IMR-90 (cell line): ENCODE data around the gene TMEM63C. TPM values are rescaled to one million over a fixed set of nuclear protein-coding genes. Genes with fewer than 3 reads are reported as not detected.

ENCODE experiments used
- ATAC-seq: fragments of 200-7000 bp; cut with Tn5 transposase; 2 replicates; pipeline ENCODE4 v1.9.1; 2020; ENCODE audit warnings: low read depth, mild to moderate bottlenecking, moderate library complexity
- BruUV-seq: library from RNA; stranded (reverse); fragments of 400-500 nt; replicated peaks from 2 replicates; lab custom pipeline; 2021; lab: Mats Ljungman, UMichigan
- CTCF ChIA-PET: fragments of 300-600 bp; formaldehyde crosslinking; extraction: SDS; loops from one replicate; lab custom pipeline; 2021; ENCODE audit warnings: antibody characterized with exemption; lab: Yijun Ruan, JAX
- POLR2A ChIA-PET: fragments of 300-600 bp; sonication (Branson Sonifier 250); formaldehyde crosslinking; loops from one replicate; lab custom pipeline; 2022; ENCODE audit warnings: antibody characterized with exemption; ENCODE audit not compliant: unreplicated experiment; lab: Charles Lee
- DNase-seq: peaks from one replicate; pipeline ENCODE4 v3.0.0; 2013
- H2AFZ ChIP-seq: replicated peaks from 2 replicates; pipeline ENCODE3; 2013; ENCODE audit warnings: low read length, mild to moderate bottlenecking; ENCODE audit not compliant: poor library complexity
- H2AK5ac ChIP-seq: 2 replicates; pipeline ENCODE4 v1.6.1; 2013; ENCODE audit warnings: low read depth, low read length, inconsistent platforms
- H2AK9ac ChIP-seq: replicated peaks from 2 replicates; pipeline ENCODE3; 2013; ENCODE audit warnings: mild to moderate bottlenecking, low read depth, low read length, moderate library complexity; ENCODE audit not compliant: poor library complexity
- H2BK120ac ChIP-seq: 2 replicates; pipeline ENCODE4 v1.6.1; 2013; ENCODE audit warnings: low read depth, low read length, inconsistent platforms
- H2BK15ac ChIP-seq: 3 replicates; pipeline ENCODE4 v1.6.1; 2013; ENCODE audit warnings: low read depth, low read length, inconsistent platforms
- H2BK20ac ChIP-seq: 2 replicates; pipeline ENCODE4 v1.6.1; 2013; ENCODE audit warnings: low read depth, mild to moderate bottlenecking, inconsistent platforms, low read length, moderate library complexity
- H2BK5ac ChIP-seq: 2 replicates; pipeline ENCODE4 v1.6.1; 2013; ENCODE audit warnings: mild to moderate bottlenecking, low read depth, low read length, inconsistent platforms; ENCODE audit not compliant: poor library complexity, severe bottlenecking
- H3K14ac ChIP-seq: replicated peaks from 2 replicates; pipeline ENCODE4 v1.6.1; 2013; ENCODE audit warnings: low read depth, low read length, inconsistent platforms
- H3K18ac ChIP-seq: 2 replicates; pipeline ENCODE4 v1.6.1; 2013; ENCODE audit warnings: low read depth, low read length, control low read depth
- H3K23ac ChIP-seq: 2 replicates; pipeline ENCODE4 v1.6.1; 2013; ENCODE audit warnings: low read depth, low read length, inconsistent platforms
- H3K27ac ChIP-seq: 2 replicates; pipeline ENCODE4 v1.5.1; 2013; ENCODE audit warnings: mild to moderate bottlenecking, control low read depth, low read length; ENCODE audit not compliant: insufficient read depth
- H3K27me3 ChIP-seq: 2 replicates; pipeline ENCODE4 v1.6.1; 2013; ENCODE audit warnings: low read length; ENCODE audit not compliant: control insufficient read depth, insufficient read depth
- H3K36me3 ChIP-seq: 2 replicates; pipeline ENCODE4 v1.6.1; 2013; ENCODE audit warnings: low read length, mixed read lengths; ENCODE audit not compliant: control insufficient read depth, insufficient read depth
- H3K4ac ChIP-seq: 2 replicates; pipeline ENCODE4 v1.6.1; 2013; ENCODE audit warnings: low read depth, low read length, inconsistent platforms
- H3K4me1 ChIP-seq: 2 replicates; pipeline ENCODE4 v1.6.1; 2013; ENCODE audit warnings: low read length, mixed read lengths; ENCODE audit not compliant: control insufficient read depth, insufficient read depth
- H3K4me2 ChIP-seq: 2 replicates; pipeline ENCODE4 v1.6.1; 2013; ENCODE audit warnings: low read depth, mild to moderate bottlenecking, control low read depth, low read length, moderate library complexity
- H3K4me3 ChIP-seq: 2 replicates; pipeline ENCODE4 v1.5.1; 2013; ENCODE audit warnings: low read depth, mild to moderate bottlenecking, control low read depth, low read length, moderate library complexity; ENCODE audit not compliant: insufficient read depth
- H3K56ac ChIP-seq: 2 replicates; pipeline ENCODE4 v1.6.1; 2013; ENCODE audit warnings: low read length, inconsistent platforms; ENCODE audit not compliant: insufficient read depth; ENCODE audit errors: extremely low read depth
- H3K79me1 ChIP-seq, 2 experiments: 2 replicates each; pipeline ENCODE4 v1.6.1; 2013; ENCODE audit warnings: low read length in 2 of 2, inconsistent platforms in 1 of 2, low read depth in 1 of 2
- H3K9ac ChIP-seq: 2 replicates; pipeline ENCODE4 v1.6.1; 2013; ENCODE audit warnings: low read depth, low read length, control low read depth
- H3K9me1 ChIP-seq: 2 replicates; pipeline ENCODE4 v1.6.1; 2013; ENCODE audit warnings: low read length, inconsistent platforms; ENCODE audit not compliant: insufficient read depth
- H3K9me3 ChIP-seq: 2 replicates; pipeline ENCODE4 v1.6.1; 2013; ENCODE audit warnings: low read length; ENCODE audit not compliant: control insufficient read depth, insufficient read depth
- H4K20me1 ChIP-seq: 2 replicates; pipeline ENCODE4 v1.6.1; 2013; ENCODE audit warnings: low read length, inconsistent platforms; ENCODE audit not compliant: insufficient read depth
- H4K5ac ChIP-seq: 2 replicates; pipeline ENCODE4 v1.6.1; 2013; ENCODE audit warnings: mild to moderate bottlenecking, low read depth, low read length, control low read depth
- H4K8ac ChIP-seq, 2 experiments: 2 replicates each; pipeline ENCODE4 v1.6.1; 2013; ENCODE audit warnings: low read depth in 2 of 2, low read length in 2 of 2, control low read depth in 1 of 2, inconsistent platforms in 1 of 2
- H4K91ac ChIP-seq: 2 replicates; pipeline ENCODE4 v1.6.1; 2013; ENCODE audit warnings: low read depth, low read length, inconsistent platforms; ENCODE audit not compliant: insufficient read depth
- BHLHE40 ChIP-seq: fragments of 150-350 bp; IDR thresholded peaks from 2 replicates; pipeline ENCODE4 v1.6.1; 2016; ENCODE audit warnings: mild to moderate bottlenecking, low read depth, low read length
- CEBPB ChIP-seq: IDR thresholded peaks from 2 replicates; pipeline ENCODE4 v1.6.1; 2012; ENCODE audit warnings: low read depth, low read length, improper control_type of control experiment
- CHD1 ChIP-seq: IDR thresholded peaks from 2 replicates; pipeline ENCODE4 v1.6.1; 2012; ENCODE audit warnings: low read depth, low read length, improper control_type of control experiment
- FOS ChIP-seq: fragments of 150-350 bp; IDR thresholded peaks from 2 replicates; pipeline ENCODE4 v1.6.1; 2016; ENCODE audit warnings: low read depth, low read length
- MAFK ChIP-seq: IDR thresholded peaks from 2 replicates; pipeline ENCODE4 v1.6.1; 2012; ENCODE audit warnings: low read depth, low read length, improper control_type of control experiment
- MAZ ChIP-seq: IDR thresholded peaks from 2 replicates; pipeline ENCODE4 v1.6.1; 2012; ENCODE audit warnings: low read depth, mild to moderate bottlenecking, low read length, improper control_type of control experiment, moderate library complexity, borderline replicate concordance
- MXI1 ChIP-seq: IDR thresholded peaks from 2 replicates; pipeline ENCODE4 v1.6.1; 2012; ENCODE audit warnings: low read depth, mild to moderate bottlenecking, low read length, moderate library complexity, borderline replicate concordance
- NFE2L2 ChIP-seq: fragments of 150-350 bp; IDR thresholded peaks from 2 replicates; pipeline ENCODE4 v1.6.1; 2016; ENCODE audit warnings: low read depth, mild to moderate bottlenecking, low read length
- POLR2A ChIP-seq: IDR thresholded peaks from 2 replicates; pipeline ENCODE4 v1.6.1; 2012; ENCODE audit warnings: mild to moderate bottlenecking, low read depth, low read length
- RAD21 ChIP-seq: IDR thresholded peaks from 2 replicates; pipeline ENCODE4 v1.6.1; 2012; ENCODE audit warnings: low read length, improper control_type of control experiment
- RCOR1 ChIP-seq: IDR thresholded peaks from 2 replicates; pipeline ENCODE4 v1.6.1; 2012; ENCODE audit warnings: mild to moderate bottlenecking, low read length, improper control_type of control experiment; ENCODE audit not compliant: insufficient replicate concordance
- RFX5 ChIP-seq: IDR thresholded peaks from 2 replicates; pipeline ENCODE4 v1.8.0; 2012; ENCODE audit warnings: low read depth, mild to moderate bottlenecking, low read length, moderate library complexity
- SMC3 ChIP-seq: fragments of 150-350 bp; IDR thresholded peaks from 2 replicates; pipeline ENCODE4 v1.6.1; 2016; ENCODE audit warnings: low read depth, mild to moderate bottlenecking, antibody characterized with exemption, low read length, moderate library complexity
- WGBS, 2 experiments: methylation state at CpG; one replicate each; pipeline versions ENCODE4 v1.1.5 to v1.1.7; 2013; ENCODE audit warnings: missing lambda C conversion rate in 2 of 2; ENCODE audit not compliant: insufficient read length in 1 of 2; ENCODE audit errors: extremely low coverage in 2 of 2; 5-methylcytosine and 5-hydroxymethylcytosine counted together
- dilution Hi-C: fragments of 300-500 bp; cut with HindIII; formaldehyde crosslinking; loops from one replicate; pipeline ENCODE4 v1.14.3; 2018; ENCODE audit warnings: low sequenced_read_pairs; ENCODE audit not compliant: unreplicated experiment
- in situ Hi-C: fragments of 300-500 bp; cut with MboI; formaldehyde crosslinking; loops from 3 replicates; pipeline ENCODE4 v1.14.3; 2019; ENCODE audit warnings: low sequenced_read_pairs, inconsistent platforms, mixed read lengths
- intact Hi-C: fragments of 100-400 bp; cut with micrococcal nuclease; formaldehyde crosslinking; loops from 2 replicates; pipeline ENCODE4 v1.10.0; 2022
- polyA plus RNA-seq, 3 experiments: library from polyadenylated mRNA; depleted of rRNA; stranded (reverse); fragments of >200 nt; gene quantifications; 2 replicates each; pipeline ENCODE4 v1.2.3, GENCODE V29; 2012; ENCODE audit warnings: low replicate concordance in 1 of 3
- total RNA-seq: library from RNA; depleted of rRNA; stranded (reverse); fragments of >200 nt; gene quantifications from 2 replicates; pipeline ENCODE4 v1.2.3, GENCODE V29; 2012
- TF ChIP-seq, protein P1 (sequence below): fragments of 150-350 bp; IDR thresholded peaks from 2 replicates; pipeline ENCODE4 v1.6.1; 2016; ENCODE audit warnings: low read depth, mild to moderate bottlenecking, low read length, moderate library complexity, borderline replicate concordance
- TF ChIP-seq, protein P2 (sequence below): fragments of 150-350 bp; IDR thresholded peaks from 2 replicates; pipeline ENCODE4 v1.6.1; 2017; ENCODE audit warnings: mild to moderate bottlenecking, antibody characterized with exemption, low read length, low read depth
- TF ChIP-seq, protein P3 (sequence below): conservative IDR thresholded peaks from 2 replicates; pipeline ENCODE4 v1.5.1; 2012; ENCODE audit warnings: mild to moderate bottlenecking, low read depth, low read length, improper control_type of control experiment

The TMEM63C gene
- total and polyA plus RNA-seq, 2 of the 4 experiments (the other 2 are of a cell fraction) = under 0.01 TPM; not detected in 1

DNA sequence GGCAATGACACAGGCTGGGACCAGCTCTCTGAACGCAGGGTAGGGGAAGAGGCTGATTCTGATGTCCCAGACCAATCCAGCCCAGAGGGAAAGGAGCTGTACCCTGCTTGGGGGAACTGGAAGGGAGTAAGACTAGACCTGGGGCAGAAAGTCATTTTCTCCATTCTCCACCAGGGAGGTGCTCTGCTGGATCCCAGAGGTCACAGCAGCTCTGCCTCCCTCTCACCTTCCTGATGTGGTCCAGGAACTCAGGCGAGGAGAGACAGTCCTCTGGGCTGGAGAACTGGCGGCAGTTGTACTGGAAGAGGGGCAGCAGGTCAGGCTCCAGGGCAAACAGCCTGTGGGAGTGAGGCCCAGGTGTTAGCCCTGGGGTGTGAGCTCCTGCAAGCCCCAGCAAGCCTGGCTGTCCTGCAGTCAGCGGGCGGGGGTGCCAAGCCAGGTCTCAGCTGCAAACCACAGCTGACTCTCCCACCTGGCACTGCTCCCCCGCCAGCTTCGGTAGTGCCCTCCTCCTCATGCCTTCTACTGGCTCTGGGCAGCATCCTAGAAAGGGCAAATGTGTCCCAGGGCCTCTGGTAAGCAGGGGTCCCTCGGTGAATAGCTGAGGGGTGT lies 87.5 kb downstream of the TMEM63C start:
- intact Hi-C loops = no loop called here

More for the DNA sequence above, 87.5 kb downstream of the TMEM63C start:
- no peak overlapping the region for H3K9ac ChIP-seq
- 0 out of 2 replicates have a peak, but pooled peaks cover under 1% of the 10 kb centered on the region for H3K9me1 ChIP-seq
- H2AFZ ChIP-seq = peak overlapping the region; percentile 32
- H3K27me3 ChIP-seq = peaks cover 51% of the 10 kb centered on the region
- TF ChIP-seq FOS (no peak), MXI1 (no peak), RAD21 (no peak), POLR2A (no peak), RCOR1 (no peak), CEBPB (no peak), BHLHE40 (no peak), SMC3 (no peak), MAZ (no peak), NFE2L2 (no peak), MAFK (no peak), RFX5 (no peak), CHD1 (no peak)
- TF ChIP-seq, protein P1, sequence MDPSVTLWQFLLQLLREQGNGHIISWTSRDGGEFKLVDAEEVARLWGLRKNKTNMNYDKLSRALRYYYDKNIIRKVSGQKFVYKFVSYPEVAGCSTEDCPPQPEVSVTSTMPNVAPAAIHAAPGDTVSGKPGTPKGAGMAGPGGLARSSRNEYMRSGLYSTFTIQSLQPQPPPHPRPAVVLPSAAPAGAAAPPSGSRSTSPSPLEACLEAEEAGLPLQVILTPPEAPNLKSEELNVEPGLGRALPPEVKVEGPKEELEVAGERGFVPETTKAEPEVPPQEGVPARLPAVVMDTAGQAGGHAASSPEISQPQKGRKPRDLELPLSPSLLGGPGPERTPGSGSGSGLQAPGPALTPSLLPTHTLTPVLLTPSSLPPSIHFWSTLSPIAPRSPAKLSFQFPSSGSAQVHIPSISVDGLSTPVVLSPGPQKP = no peak
- TF ChIP-seq, protein P2, sequence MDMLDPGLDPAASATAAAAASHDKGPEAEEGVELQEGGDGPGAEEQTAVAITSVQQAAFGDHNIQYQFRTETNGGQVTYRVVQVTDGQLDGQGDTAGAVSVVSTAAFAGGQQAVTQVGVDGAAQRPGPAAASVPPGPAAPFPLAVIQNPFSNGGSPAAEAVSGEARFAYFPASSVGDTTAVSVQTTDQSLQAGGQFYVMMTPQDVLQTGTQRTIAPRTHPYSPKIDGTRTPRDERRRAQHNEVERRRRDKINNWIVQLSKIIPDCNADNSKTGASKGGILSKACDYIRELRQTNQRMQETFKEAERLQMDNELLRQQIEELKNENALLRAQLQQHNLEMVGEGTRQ = no peak
- TF ChIP-seq, protein P3, sequence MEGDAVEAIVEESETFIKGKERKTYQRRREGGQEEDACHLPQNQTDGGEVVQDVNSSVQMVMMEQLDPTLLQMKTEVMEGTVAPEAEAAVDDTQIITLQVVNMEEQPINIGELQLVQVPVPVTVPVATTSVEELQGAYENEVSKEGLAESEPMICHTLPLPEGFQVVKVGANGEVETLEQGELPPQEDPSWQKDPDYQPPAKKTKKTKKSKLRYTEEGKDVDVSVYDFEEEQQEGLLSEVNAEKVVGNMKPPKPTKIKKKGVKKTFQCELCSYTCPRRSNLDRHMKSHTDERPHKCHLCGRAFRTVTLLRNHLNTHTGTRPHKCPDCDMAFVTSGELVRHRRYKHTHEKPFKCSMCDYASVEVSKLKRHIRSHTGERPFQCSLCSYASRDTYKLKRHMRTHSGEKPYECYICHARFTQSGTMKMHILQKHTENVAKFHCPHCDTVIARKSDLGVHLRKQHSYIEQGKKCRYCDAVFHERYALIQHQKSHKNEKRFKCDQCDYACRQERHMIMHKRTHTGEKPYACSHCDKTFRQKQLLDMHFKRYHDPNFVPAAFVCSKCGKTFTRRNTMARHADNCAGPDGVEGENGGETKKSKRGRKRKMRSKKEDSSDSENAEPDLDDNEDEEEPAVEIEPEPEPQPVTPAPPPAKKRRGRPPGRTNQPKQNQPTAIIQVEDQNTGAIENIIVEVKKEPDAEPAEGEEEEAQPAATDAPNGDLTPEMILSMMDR = no peak
- no peak overlapping the region for H3K23ac ChIP-seq
- no peak overlapping the region for H2BK5ac ChIP-seq
- H3K4me3 ChIP-seq = no peak overlapping the region
- no peak overlapping the region for H3K27ac ChIP-seq
- H2AK9ac ChIP-seq = no peak overlapping the region
- H4K20me1 ChIP-seq = no peaks in the 10 kb centered on the region; the same call in 1 of the 2 replicates
- in situ Hi-C loops = no loop called here
- no peaks in the 10 kb centered on the region for H3K4me1 ChIP-seq
- peaks cover 5% of the 10 kb centered on the region for H3K9me3 ChIP-seq
- no peak overlapping the region for H2BK120ac ChIP-seq
- no peaks in the 10 kb centered on the region for H3K79me1 ChIP-seq
- ATAC-seq (no peak), DNase-seq (no peak)
- H3K18ac ChIP-seq = no peak overlapping the region
- no peaks in the 10 kb centered on the region for H3K36me3 ChIP-seq
- no peak overlapping the region for H2BK20ac ChIP-seq
- no peak overlapping the region for H4K91ac ChIP-seq
- H3K4me2 ChIP-seq = no peak overlapping the region
- no peak overlapping the region for H2AK5ac ChIP-seq
- no peak overlapping the region for H4K5ac ChIP-seq
- H2BK15ac ChIP-seq = no peak overlapping the region
- WGBS, 2 experiments = no CpG with 5 or more reads among the region's 8 CpGs
- ChIA-PET CTCF (no interaction called here), POLR2A (no interaction called here)
- no peak overlapping the region for H3K4ac ChIP-seq
- no peak overlapping the region for H3K56ac ChIP-seq
- dilution Hi-C loops = no loop called here
- BruUV-seq = no TSS peak
- H4K8ac ChIP-seq = no peak overlapping the region
- no peak overlapping the region for H3K14ac ChIP-seq
